Lower leg skin (tissue), 3 donors: ENCODE data around the gene ZBTB17.

Experiments
- CTCF ChIP-seq, 3 donors: fragments of 450-650 bp; IDR thresholded peaks; one replicate each; pipeline ENCODE4 v1.5.1; 2016; ENCODE audit warnings: antibody characterized with exemption in 3 of 3, mild to moderate bottlenecking in 3 of 3, moderate library complexity in 2 of 3
- POLR2A ChIP-seq, 2 donors: fragments of 450-650 bp; IDR thresholded peaks; one replicate each; pipeline ENCODE4 v1.6.1; 2016 to 2017; ENCODE audit warnings: antibody characterized with exemption in 2 of 2, mild to moderate bottlenecking in 1 of 2, moderate library complexity in 1 of 2

GRCh38 chr1:15941044-15941840 lies 34.7 kb downstream of the ZBTB17 start:
- no peak for TF ChIP-seq CTCF (IDR thresholded peaks at IDR 0.05)
- no peak for TF ChIP-seq POLR2A (IDR thresholded peaks at IDR 0.05)
